ENCODE results near the gene SUPT3H. TPM values are rescaled to one million over a fixed set of nuclear protein-coding genes. Genes with fewer than 3 reads are reported as not detected.

Gene SUPT3H
- polyA plus RNA-seq, 1 donor (not counting 4 experiments of a cell fraction or from before 2014, with no cell fraction given), result 7.6 TPM

- H3K9me3 ChIP-seq (ENCODE audit: control insufficient read depth, low read depth, low read length), result no peaks in the 10 kb centered on the region
- no peak overlapping the region for H3K27ac ChIP-seq (ENCODE audit: control insufficient read depth, insufficient read depth, low read length)
- no peak overlapping the region for H3K9ac ChIP-seq (ENCODE audit: control insufficient read depth, extremely low read depth, insufficient read depth, low read length)
- H3K36me3 ChIP-seq (ENCODE audit: control insufficient read depth in 2 of 2, extremely low read depth in 1 of 2, insufficient read depth in 2 of 2, low read length in 2 of 2), result no peaks in the 10 kb centered on the region
- TF ChIP-seq EZH2 (IDR thresholded peaks at IDR 0.05; ENCODE audit: low read length) (no peak), CTCF (optimal IDR thresholded peaks at IDR 0.05 in 1 of 3, IDR thresholded peaks at IDR 0.05 in 1 of 3, conservative IDR thresholded peaks at IDR 0.05 in 1 of 3; ENCODE audit: extremely low read depth in 1 of 3, insufficient read depth in 2 of 3, low read length in 3 of 3) (no peak)
- H3K9me1 ChIP-seq (ENCODE audit: control insufficient read depth, extremely low read depth, insufficient read depth, low read length), result no peaks in the 10 kb centered on the region
- no peak for FAIRE-seq
- DNase-seq (ENCODE audit: low read depth, low spot score), result no peak
- no peaks in the 10 kb centered on the region for H3K27me3 ChIP-seq (ENCODE audit: control insufficient read depth, extremely low read depth, insufficient read depth, low read length)
- dilution Hi-C loops (cut with MboI; ENCODE audit: extremely low pct_ligation_motif_present, low sequenced_read_pairs), result no loop called here
- no peak overlapping the region for H2AFZ ChIP-seq (ENCODE audit: control insufficient read depth, low read length)
- H3K4me3 ChIP-seq (ENCODE audit: control insufficient read depth in 2 of 3, extremely low read depth in 1 of 3, insufficient read depth in 2 of 3, low read depth in 1 of 3, low read length in 3 of 3), result no peak overlapping the region
- no peaks in the 10 kb centered on the region for H4K20me1 ChIP-seq (ENCODE audit: control insufficient read depth, extremely low read depth, insufficient read depth, low read length)
- H3K4me2 ChIP-seq (ENCODE audit: control insufficient read depth, extremely low read depth, insufficient read depth, low read depth, low read length), result no peak overlapping the region
- no peaks in the 10 kb centered on the region for H3K79me2 ChIP-seq (ENCODE audit: control insufficient read depth, insufficient read depth, low read length)
- H3K4me1 ChIP-seq (ENCODE audit: control insufficient read depth, extremely low read depth, insufficient read depth, low read length), result no peaks in the 10 kb centered on the region
These were observed 374.3 kb downstream of the SUPT3H start for GRCh38 chr6:45003387-45003786.

- no peak overlapping the region for H3K4me3 ChIP-seq (ENCODE audit: control insufficient read depth in 2 of 3, extremely low read depth in 1 of 3, insufficient read depth in 2 of 3, low read depth in 1 of 3, low read length in 3 of 3)
- no peak overlapping the region for H3K27ac ChIP-seq (ENCODE audit: control insufficient read depth, insufficient read depth, low read length)
- DNase-seq (ENCODE audit: low read depth, low spot score) (no peak), FAIRE-seq (no peak)
- H2AFZ ChIP-seq (ENCODE audit: control insufficient read depth, low read length), result no peak overlapping the region
- no peaks in the 10 kb centered on the region for H3K4me1 ChIP-seq (ENCODE audit: control insufficient read depth, extremely low read depth, insufficient read depth, low read length)
- no peaks in the 10 kb centered on the region for H3K9me3 ChIP-seq (ENCODE audit: control insufficient read depth, low read depth, low read length)
- dilution Hi-C loops (cut with MboI; ENCODE audit: extremely low pct_ligation_motif_present, low sequenced_read_pairs), result no loop called here
- no peaks in the 10 kb centered on the region for H3K36me3 ChIP-seq (ENCODE audit: control insufficient read depth in 2 of 2, extremely low read depth in 1 of 2, insufficient read depth in 2 of 2, low read length in 2 of 2)
- no peaks in the 10 kb centered on the region for H4K20me1 ChIP-seq (ENCODE audit: control insufficient read depth, extremely low read depth, insufficient read depth, low read length)
- no peaks in the 10 kb centered on the region for H3K79me2 ChIP-seq (ENCODE audit: control insufficient read depth, insufficient read depth, low read length)
- no peaks in the 10 kb centered on the region for H3K27me3 ChIP-seq (ENCODE audit: control insufficient read depth, extremely low read depth, insufficient read depth, low read length)
- no peak overlapping the region for H3K4me2 ChIP-seq (ENCODE audit: control insufficient read depth, extremely low read depth, insufficient read depth, low read depth, low read length)
- no peaks in the 10 kb centered on the region for H3K9me1 ChIP-seq (ENCODE audit: control insufficient read depth, extremely low read depth, insufficient read depth, low read length)
- TF ChIP-seq CTCF (optimal IDR thresholded peaks at IDR 0.05 in 1 of 3, IDR thresholded peaks at IDR 0.05 in 1 of 3, conservative IDR thresholded peaks at IDR 0.05 in 1 of 3; ENCODE audit: extremely low read depth in 1 of 3, insufficient read depth in 2 of 3, low read length in 3 of 3) (no peak), EZH2 (IDR thresholded peaks at IDR 0.05; ENCODE audit: low read length) (no peak)
- no peak overlapping the region for H3K9ac ChIP-seq (ENCODE audit: control insufficient read depth, extremely low read depth, insufficient read depth, low read length)
These were observed 375.2 kb downstream of the SUPT3H start for GRCh38 chr6:45002390-45003105.
